HG03439 (cell line): ENCODE measurements around the gene BRD2.

Experiments
- ATAC-seq: cut with Tn5 transposase; IDR thresholded peaks from one replicate; pipeline ENCODE4 v1.9.1; 2021; ENCODE audit warnings: mild to moderate bottlenecking, moderate library complexity; ENCODE audit not compliant: unreplicated experiment

BRD2 gene

GRCh38 chr6:33023536-33023935 is 55.1 kb downstream of the BRD2 start:
- ATAC-seq: no peak

- ATAC-seq: no peak
Observed at GRCh38 chr6:33024521-33024920, 56.1 kb downstream of the BRD2 start.

- no peak for ATAC-seq
Observed at GRCh38 chr6:33028220-33028849, 59.9 kb downstream of the BRD2 start.

GRCh38 chr6:33029328-33030184 is 61.2 kb downstream of the BRD2 start:
- ATAC-seq: peak; percentile 51

- ATAC-seq: no peak
Observed at GRCh38 chr6:33030245-33030644, 61.9 kb downstream of the BRD2 start.
